Neural progenitor cell (in vitro differentiated cells): ENCODE measurements around the gene SLC27A1. TPM values are rescaled to one million over a fixed set of nuclear protein-coding genes. Genes with fewer than 3 reads are reported as not detected.
"Not testable (repeated sequence)": the region's sequence is repeated elsewhere in the genome, so short reads cannot be mapped to it uniquely, and the experiment has no call there.

Experiments
- DNase-seq: peaks from one replicate; pipeline ENCODE4 v3.0.0-alpha.2; 2016; ENCODE audit warnings: low spot score
- H2AFZ ChIP-seq: fragments of 200-600 bp; sonication (generic); replicated peaks from 2 replicates; pipeline ENCODE4 v1.6.1; 2016; ENCODE audit warnings: antibody characterized with exemption
- H3F3A ChIP-seq: fragments of 200-600 bp; sonication (generic); 2 replicates; pipeline ENCODE4 v1.6.1; 2016; ENCODE audit warnings: antibody characterized with exemption, low read depth
- H3K27ac ChIP-seq: fragments of 200-600 bp; sonication (generic); 2 replicates; pipeline ENCODE4 v1.5.1; 2016; ENCODE audit warnings: mild to moderate bottlenecking
- H3K27me3 ChIP-seq: fragments of 200-600 bp; sonication (generic); 2 replicates; pipeline ENCODE4 v1.6.1; 2016; ENCODE audit warnings: mild to moderate bottlenecking, moderate library complexity
- H3K36me3 ChIP-seq: fragments of 200-600 bp; sonication (generic); 2 replicates; pipeline ENCODE4 v1.5.1; 2016
- H3K4me1 ChIP-seq: fragments of 200-600 bp; sonication (generic); 2 replicates; pipeline ENCODE4 v1.6.1; 2016; ENCODE audit warnings: mixed run types
- H3K4me2 ChIP-seq: fragments of 200-600 bp; sonication (generic); 2 replicates; pipeline ENCODE4 v1.6.1; 2016
- H3K4me3 ChIP-seq: fragments of 200-600 bp; sonication (generic); 2 replicates; pipeline ENCODE4 v1.5.1; 2016
- H3K79me2 ChIP-seq: fragments of 200-600 bp; sonication (generic); 2 replicates; pipeline ENCODE4 v1.6.1; 2016; ENCODE audit warnings: low read depth
- H3K9ac ChIP-seq: fragments of 200-600 bp; sonication (generic); 2 replicates; pipeline ENCODE4 v1.6.1; 2016
- H3K9me3 ChIP-seq: fragments of 200-600 bp; sonication (generic); 2 replicates; pipeline ENCODE4 v1.5.1; 2016; ENCODE audit warnings: low read depth
- H4K20me1 ChIP-seq: fragments of 200-600 bp; sonication (generic); 2 replicates; pipeline ENCODE4 v1.6.1; 2016; ENCODE audit warnings: low read depth
- H3K27ac Mint-ChIP-seq: 3 replicates; pipeline ENCODE4 v1.8.0; 2021; ENCODE audit warnings: mixed read lengths
- H3K27me3 Mint-ChIP-seq: 2 replicates; pipeline ENCODE4 v1.8.0; 2022; ENCODE audit warnings: low read depth, mild to moderate bottlenecking, inconsistent platforms, moderate library complexity, mixed read lengths; ENCODE audit not compliant: insufficient read depth
- H3K36me3 Mint-ChIP-seq: 3 replicates; pipeline ENCODE4 v1.8.0; 2021; ENCODE audit warnings: mixed read lengths
- H3K4me1 Mint-ChIP-seq: 3 replicates; pipeline ENCODE4 v1.8.0; 2021; ENCODE audit warnings: mixed read lengths
- H3K4me3 Mint-ChIP-seq: 3 replicates; pipeline ENCODE4 v1.8.0; 2021; ENCODE audit warnings: mild to moderate bottlenecking, moderate library complexity, mixed read lengths
- H3K9me3 Mint-ChIP-seq: 3 replicates; pipeline ENCODE4 v1.8.0; 2020; ENCODE audit warnings: mixed read lengths
- EZH2 ChIP-seq: fragments of 200-600 bp; sonication (generic); IDR thresholded peaks from 2 replicates; pipeline ENCODE4 v1.6.1; 2017; ENCODE audit warnings: antibody characterized with exemption, mild to moderate bottlenecking, moderate library complexity
- EZH2phosphoT487 ChIP-seq: fragments of 200-600 bp; sonication (generic); IDR thresholded peaks from 2 replicates; pipeline ENCODE4 v1.6.1; 2017; ENCODE audit warnings: antibody characterized with exemption
- total RNA-seq: library from RNA; depleted of rRNA; stranded (reverse); fragments of >200 nt; gene quantifications from 2 replicates; pipeline ENCODE4 v1.2.3, GENCODE V29; 2015; ENCODE audit warnings: low replicate concordance
- TF ChIP-seq, protein P1 (sequence below): fragments of 200-600 bp; sonication (generic); IDR thresholded peaks from 2 replicates; pipeline ENCODE4 v1.5.1; 2017; ENCODE audit warnings: antibody characterized with exemption, mild to moderate bottlenecking

SLC27A1 gene
- total RNA-seq, 1 donor from 2014 or later, result 13.9 TPM

- H3K4me1 Mint-ChIP-seq, result peaks cover 27% of the 10 kb centered on the region
- Histone ChIP-seq H4K20me1 (peaks cover 2% of the 10 kb centered on the region), H3K4me2 (no peak overlapping the region), H3F3A (peaks cover 6% of the 10 kb centered on the region), H2AFZ (no peak overlapping the region), H3K9ac (no peak overlapping the region), H3K27ac (no peak overlapping the region), H3K36me3 (no peaks in the 10 kb centered on the region), H3K4me3 (no peak overlapping the region), H3K4me1 (no peaks in the 10 kb centered on the region), H3K9me3 (no peaks in the 10 kb centered on the region), H3K27me3 (no peaks in the 10 kb centered on the region), H3K79me2 (no peaks in the 10 kb centered on the region)
- no peak overlapping the region for H3K27ac Mint-ChIP-seq
- H3K9me3 Mint-ChIP-seq, result no peaks in the 10 kb centered on the region
- TF ChIP-seq EZH2phosphoT487 (no peak), EZH2 (no peak)
- TF ChIP-seq, protein P1, sequence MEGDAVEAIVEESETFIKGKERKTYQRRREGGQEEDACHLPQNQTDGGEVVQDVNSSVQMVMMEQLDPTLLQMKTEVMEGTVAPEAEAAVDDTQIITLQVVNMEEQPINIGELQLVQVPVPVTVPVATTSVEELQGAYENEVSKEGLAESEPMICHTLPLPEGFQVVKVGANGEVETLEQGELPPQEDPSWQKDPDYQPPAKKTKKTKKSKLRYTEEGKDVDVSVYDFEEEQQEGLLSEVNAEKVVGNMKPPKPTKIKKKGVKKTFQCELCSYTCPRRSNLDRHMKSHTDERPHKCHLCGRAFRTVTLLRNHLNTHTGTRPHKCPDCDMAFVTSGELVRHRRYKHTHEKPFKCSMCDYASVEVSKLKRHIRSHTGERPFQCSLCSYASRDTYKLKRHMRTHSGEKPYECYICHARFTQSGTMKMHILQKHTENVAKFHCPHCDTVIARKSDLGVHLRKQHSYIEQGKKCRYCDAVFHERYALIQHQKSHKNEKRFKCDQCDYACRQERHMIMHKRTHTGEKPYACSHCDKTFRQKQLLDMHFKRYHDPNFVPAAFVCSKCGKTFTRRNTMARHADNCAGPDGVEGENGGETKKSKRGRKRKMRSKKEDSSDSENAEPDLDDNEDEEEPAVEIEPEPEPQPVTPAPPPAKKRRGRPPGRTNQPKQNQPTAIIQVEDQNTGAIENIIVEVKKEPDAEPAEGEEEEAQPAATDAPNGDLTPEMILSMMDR, result no peak
- H3K36me3 Mint-ChIP-seq, result no peaks in the 10 kb centered on the region
- DNase-seq, result no peak
- H3K4me3 Mint-ChIP-seq, result no peak overlapping the region
- peaks cover 4% of the 10 kb centered on the region for H3K27me3 Mint-ChIP-seq
These were observed 26.9 kb downstream of the SLC27A1 start for GRCh38 chr19:17497149-17497798.

DNA sequence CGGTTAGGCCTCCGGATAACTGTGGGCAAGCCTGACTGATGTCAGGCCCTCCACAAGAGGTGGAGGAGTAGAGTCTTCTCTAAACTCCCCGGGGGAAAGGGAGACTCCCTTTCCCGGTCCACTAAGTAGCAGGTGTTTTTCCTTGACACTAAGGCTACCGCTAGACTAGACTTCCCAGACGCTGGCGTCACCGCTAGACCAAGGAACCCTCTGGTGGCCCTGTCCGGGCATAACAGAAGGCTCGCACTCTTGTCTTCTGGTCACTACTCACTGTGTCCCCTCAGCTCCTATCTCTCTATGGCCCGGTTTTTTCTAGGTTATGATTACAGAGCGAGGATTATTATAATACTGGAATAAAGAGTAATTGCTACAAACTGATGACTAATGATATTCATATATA is 28.7 kb downstream of the SLC27A1 start:
- not testable (repeated sequence) for H3K27me3 Mint-ChIP-seq, H3K79me2 ChIP-seq, H3K9me3 ChIP-seq, H3K4me3 Mint-ChIP-seq, H3K27ac ChIP-seq, H4K20me1 ChIP-seq, H3K27me3 ChIP-seq, H3K36me3 Mint-ChIP-seq, H3F3A ChIP-seq, H3K4me1 ChIP-seq, H3K9ac ChIP-seq, H2AFZ ChIP-seq, H3K4me3 ChIP-seq, H3K27ac Mint-ChIP-seq, H3K36me3 ChIP-seq, H3K9me3 Mint-ChIP-seq
- peaks cover 29% of the 10 kb centered on the region for H3K4me1 Mint-ChIP-seq
- TF ChIP-seq, protein P1, result peak; percentile 23
- peak overlapping the region; percentile 45 for H3K4me2 ChIP-seq
- peak; percentile 28 for DNase-seq

GRCh38 chr19:17499648-17500446 is 29.5 kb downstream of the SLC27A1 start:
- H4K20me1 ChIP-seq, result peaks cover 2% of the 10 kb centered on the region
- DNase-seq, result no peak
- H3K4me3 Mint-ChIP-seq, result peak overlapping the region; percentile 52

More at GRCh38 chr19:17499648-17500446, 29.5 kb downstream of the SLC27A1 start:
- no peak overlapping the region for H3K4me3 ChIP-seq
- no peaks in the 10 kb centered on the region for H3K79me2 ChIP-seq
- H3K9me3 Mint-ChIP-seq, result no peaks in the 10 kb centered on the region
- no peak for TF ChIP-seq EZH2
- TF ChIP-seq, protein P1, result no peak
- TF ChIP-seq EZH2phosphoT487, result no peak
- peaks cover 4% of the 10 kb centered on the region for H3K27me3 Mint-ChIP-seq
- peak overlapping the region; percentile 83 for H3K27ac Mint-ChIP-seq
- no peaks in the 10 kb centered on the region for H3K36me3 ChIP-seq
- H3K4me1 ChIP-seq, result no peaks in the 10 kb centered on the region
- H3K4me1 Mint-ChIP-seq, result peaks cover 29% of the 10 kb centered on the region
- peaks cover 6% of the 10 kb centered on the region for H3F3A ChIP-seq
- H3K9ac ChIP-seq, result no peak overlapping the region
- H2AFZ ChIP-seq, result no peak overlapping the region
- H3K27me3 ChIP-seq, result no peaks in the 10 kb centered on the region
- H3K27ac ChIP-seq, result no peak overlapping the region
- H3K36me3 Mint-ChIP-seq, result peaks cover 4% of the 10 kb centered on the region
- no peak overlapping the region for H3K4me2 ChIP-seq
- H3K9me3 ChIP-seq, result no peaks in the 10 kb centered on the region
